GM12872 (cell line): Measurements from ENCODE around the gene LUC7L.
A peak's percentile ranks its signal among the peaks of the same experiment; 100 is the strongest.

Experiments
- TF ChIP-seq, protein P1 (sequence below): IDR thresholded peaks from 3 replicates; pipeline ENCODE4 v1.5.1; 2011; ENCODE audit warnings: low read depth, mild to moderate bottlenecking, low read length, moderate library complexity; ENCODE audit not compliant: insufficient read depth

LUC7L gene

DNA sequence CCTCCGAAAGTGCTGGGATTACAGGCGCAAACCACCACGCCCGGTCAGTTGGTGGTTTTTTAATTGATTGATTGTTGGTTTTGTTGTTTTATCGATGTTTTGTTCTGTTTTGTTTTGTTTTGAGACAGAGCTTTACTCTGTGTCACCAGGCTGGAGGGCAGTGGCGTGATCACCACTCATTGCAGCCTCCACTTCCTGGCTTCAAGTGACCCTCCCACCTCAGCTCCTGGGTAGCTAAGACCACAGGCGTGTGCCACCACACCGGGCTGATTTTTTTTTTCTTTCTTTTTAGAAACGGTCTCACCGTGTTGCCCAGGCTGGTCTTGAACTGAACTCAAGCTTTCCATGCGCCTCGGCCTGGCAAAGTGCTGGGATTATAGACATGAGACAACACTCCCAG, 17.8 kb upstream of the LUC7L start:
- TF ChIP-seq, protein P1, sequence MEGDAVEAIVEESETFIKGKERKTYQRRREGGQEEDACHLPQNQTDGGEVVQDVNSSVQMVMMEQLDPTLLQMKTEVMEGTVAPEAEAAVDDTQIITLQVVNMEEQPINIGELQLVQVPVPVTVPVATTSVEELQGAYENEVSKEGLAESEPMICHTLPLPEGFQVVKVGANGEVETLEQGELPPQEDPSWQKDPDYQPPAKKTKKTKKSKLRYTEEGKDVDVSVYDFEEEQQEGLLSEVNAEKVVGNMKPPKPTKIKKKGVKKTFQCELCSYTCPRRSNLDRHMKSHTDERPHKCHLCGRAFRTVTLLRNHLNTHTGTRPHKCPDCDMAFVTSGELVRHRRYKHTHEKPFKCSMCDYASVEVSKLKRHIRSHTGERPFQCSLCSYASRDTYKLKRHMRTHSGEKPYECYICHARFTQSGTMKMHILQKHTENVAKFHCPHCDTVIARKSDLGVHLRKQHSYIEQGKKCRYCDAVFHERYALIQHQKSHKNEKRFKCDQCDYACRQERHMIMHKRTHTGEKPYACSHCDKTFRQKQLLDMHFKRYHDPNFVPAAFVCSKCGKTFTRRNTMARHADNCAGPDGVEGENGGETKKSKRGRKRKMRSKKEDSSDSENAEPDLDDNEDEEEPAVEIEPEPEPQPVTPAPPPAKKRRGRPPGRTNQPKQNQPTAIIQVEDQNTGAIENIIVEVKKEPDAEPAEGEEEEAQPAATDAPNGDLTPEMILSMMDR = no peak

DNA sequence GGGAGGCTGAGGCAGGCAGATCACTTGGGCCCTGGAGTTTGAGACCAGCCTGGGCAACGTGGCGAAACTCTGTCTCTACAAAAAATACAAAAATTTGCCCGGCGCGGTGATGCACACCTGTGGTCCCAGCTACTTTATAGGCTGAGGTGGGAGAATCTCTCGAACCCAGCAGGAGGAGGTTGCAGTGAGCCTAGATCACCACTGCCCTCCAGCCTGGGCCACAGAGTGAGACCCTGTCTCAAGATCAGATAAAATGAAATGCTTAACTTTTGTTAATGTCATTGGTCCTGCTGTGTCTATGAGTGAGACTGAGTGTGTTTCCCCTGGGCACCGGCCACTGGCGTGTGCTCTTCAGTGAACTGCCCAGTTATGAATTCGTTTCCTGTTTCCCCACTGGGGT, 15.9 kb upstream of the LUC7L start:
- TF ChIP-seq, protein P1 = no peak

DNA sequence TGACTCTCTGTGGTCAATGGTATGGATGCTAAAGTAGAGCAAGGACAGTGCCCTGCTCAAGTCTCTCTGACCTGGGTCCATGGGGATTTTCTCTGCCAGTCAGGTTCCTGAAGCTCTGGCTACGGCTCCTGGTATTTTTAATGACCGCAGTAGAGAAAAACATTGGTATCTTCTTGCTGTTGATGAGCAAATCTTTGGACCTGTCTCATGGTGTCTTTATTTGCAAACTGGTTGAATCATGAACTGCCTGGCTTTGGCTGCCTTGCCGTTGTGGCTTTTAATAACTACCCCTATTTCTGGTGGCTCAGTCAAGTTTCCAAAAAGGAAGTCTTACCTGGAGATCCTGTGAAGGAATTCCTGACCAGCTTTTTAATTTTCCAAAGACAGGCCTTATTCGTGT, 14.1 kb upstream of the LUC7L start:
- TF ChIP-seq, protein P1 = no peak

DNA sequence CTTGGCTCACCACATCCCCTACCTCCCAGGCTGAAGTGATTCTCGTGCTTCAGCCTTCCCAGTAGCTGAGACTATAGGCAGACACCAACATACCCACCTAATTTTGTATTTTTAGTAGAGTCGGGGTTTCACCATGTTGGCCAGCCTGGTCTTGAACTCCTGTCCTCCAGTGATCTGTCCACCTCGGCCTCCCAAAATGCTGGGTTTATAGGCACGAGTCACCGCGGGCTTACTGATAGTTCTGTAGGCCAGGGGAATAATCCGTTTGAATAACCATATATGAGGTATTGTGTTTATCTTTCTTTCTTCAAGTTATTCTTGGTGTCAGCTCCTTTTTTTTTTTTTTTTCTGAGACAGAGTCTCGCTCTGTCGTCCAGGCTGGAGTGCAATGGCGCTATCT, 13.0 kb upstream of the LUC7L start:
- TF ChIP-seq, protein P1 = no peak

DNA sequence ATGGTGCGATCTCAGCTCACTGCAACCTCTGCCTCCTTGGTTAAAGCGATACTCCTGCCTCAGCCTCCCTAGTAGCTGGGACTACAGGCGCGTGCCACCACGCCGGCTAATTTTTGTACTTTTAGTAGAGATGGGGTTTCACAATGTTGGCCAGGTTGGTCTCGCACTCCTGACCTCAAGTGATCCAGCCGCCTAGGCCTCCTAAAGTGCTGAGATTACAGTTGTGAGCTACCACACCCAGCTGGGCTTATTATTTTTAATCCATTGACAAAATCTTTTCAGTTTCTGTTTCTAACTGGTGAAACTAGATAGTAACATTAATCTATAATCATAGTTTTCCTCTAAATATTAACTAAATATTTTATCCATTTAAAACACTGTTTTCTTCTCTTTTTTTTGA, 11.3 kb upstream of the LUC7L start:
- TF ChIP-seq, protein P1 = no peak

DNA sequence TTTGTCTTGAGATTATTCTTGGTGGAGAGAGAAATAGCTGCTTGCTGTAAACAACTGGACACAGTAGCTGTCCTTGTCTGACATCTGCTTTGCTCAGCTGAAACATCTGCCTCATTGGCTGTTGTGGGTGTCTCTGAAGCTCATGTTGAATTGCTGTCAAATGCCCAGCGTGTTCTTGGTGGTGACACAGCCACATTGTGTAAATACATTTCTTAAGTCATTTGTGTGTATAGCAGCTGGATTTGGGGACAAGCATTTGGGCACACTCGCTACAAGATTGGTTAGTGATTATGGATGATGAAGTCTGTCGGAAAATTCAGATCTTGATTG, 10.7 kb upstream of the LUC7L start:
- TF ChIP-seq, protein P1 = no peak

DNA sequence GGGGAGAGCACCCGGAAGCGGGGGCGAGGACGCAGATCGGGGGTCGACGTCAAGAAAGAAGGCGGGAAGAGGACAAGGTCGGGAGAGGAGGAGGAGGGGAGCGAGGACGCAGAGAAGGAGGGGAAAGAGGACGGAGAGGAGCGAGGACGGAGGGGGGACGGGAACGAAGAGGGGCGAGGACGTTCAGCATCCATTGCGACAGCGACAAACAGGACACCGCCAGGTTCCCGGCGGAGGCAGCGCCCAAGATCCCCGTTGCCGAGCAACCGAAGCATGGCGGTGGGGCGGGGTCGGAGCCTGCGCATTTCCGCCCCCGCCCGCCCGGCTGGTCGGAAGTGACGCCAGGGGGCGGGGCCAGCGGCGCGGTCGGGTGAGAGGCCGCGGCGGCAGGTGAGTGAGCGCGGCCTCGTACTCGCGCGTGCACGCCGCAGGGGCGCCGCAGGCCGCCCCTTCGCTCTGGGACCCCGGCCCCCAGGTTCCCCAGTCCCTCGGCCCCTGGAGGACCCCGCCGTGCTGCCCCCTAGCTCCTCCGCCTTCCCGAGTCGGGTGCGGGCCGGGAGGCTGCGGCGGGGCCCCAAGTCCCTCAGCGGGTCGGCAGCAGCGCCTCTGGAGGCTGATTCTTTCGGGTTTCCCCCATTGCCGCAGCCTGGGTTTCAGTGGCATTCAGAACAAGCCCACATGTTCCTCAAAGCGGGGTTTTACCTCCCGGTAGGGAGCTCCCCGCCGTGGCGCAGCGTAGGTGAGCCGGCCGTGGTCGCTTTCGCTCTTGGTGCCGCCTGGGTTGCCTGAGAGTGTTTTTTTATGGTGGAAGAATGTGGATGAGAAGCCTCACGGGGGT, 5.4 kb upstream of the LUC7L start, which contains the start of gene FAM234A:
Gene FAM234A (plus strand): TSS at position 354 of the 838 bp plus-strand sequence. CDS start 19,593 bp downstream, outside the sequence.
- TF ChIP-seq, protein P1 = peak; percentile 62

DNA sequence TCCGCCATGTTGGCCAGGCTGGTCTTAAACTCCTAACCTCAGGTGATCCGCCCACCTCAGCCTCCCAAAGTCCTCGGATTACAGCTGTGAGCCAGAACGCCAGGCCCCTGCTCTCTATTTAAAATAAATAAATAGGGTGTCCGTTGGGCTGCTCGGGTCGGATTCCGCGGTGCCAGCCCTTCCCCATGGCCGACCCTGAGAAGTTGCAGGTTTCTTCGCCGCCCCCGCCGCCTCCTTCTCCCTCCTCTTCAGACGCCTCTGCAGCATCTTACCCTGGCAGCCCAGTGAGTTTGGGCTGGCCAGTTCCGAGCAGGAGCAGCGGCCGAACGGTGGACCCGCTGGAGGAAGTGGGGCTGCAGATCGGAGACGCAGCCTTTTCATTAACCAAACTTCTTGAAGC, 1.7 kb upstream of the LUC7L start:
- TF ChIP-seq, protein P1 = no peak
